Calu3 (cell line): ENCODE data around the gene HBZ. TPM values are rescaled to one million over a fixed set of nuclear protein-coding genes. Genes with fewer than 3 reads are reported as not detected.

Experiments used
- BruUV-seq: library from RNA; stranded (reverse); fragments of 400-500 nt; replicated peaks from 2 replicates; lab custom pipeline; 2021; lab: Mats Ljungman, UMichigan
- CTCF ChIA-PET: fragments of 300-600 bp; sonication (Branson Sonifier 250); formaldehyde crosslinking; loops from one replicate; lab custom pipeline; 2022; ENCODE audit warnings: antibody characterized with exemption; lab: Charles Lee
- DNase-seq: peaks from one replicate; pipeline ENCODE4 v3.0.0; 2022
- H3K27ac Mint-ChIP-seq: one replicate; pipeline ENCODE4 v1.8.0; 2022; ENCODE audit warnings: mixed read lengths; ENCODE audit not compliant: unreplicated experiment
- H3K27me3 Mint-ChIP-seq: one replicate; pipeline ENCODE4 v1.8.0; 2022; ENCODE audit warnings: mixed read lengths; ENCODE audit not compliant: unreplicated experiment
- H3K36me3 Mint-ChIP-seq: one replicate; pipeline ENCODE4 v1.8.0; 2022; ENCODE audit warnings: mild to moderate bottlenecking, moderate library complexity, mixed read lengths; ENCODE audit not compliant: insufficient read depth, unreplicated experiment
- H3K4me1 Mint-ChIP-seq: one replicate; pipeline ENCODE4 v1.8.0; 2022; ENCODE audit warnings: mild to moderate bottlenecking, low read depth, mixed read lengths; ENCODE audit not compliant: unreplicated experiment
- H3K4me3 Mint-ChIP-seq: one replicate; pipeline ENCODE4 v1.8.0; 2022; ENCODE audit warnings: mild to moderate bottlenecking, low read depth, moderate library complexity, mixed read lengths; ENCODE audit not compliant: unreplicated experiment
- H3K9me3 Mint-ChIP-seq: one replicate; pipeline ENCODE4 v1.8.0; 2022; ENCODE audit warnings: low read depth, mixed read lengths; ENCODE audit not compliant: unreplicated experiment
- intact Hi-C: fragments of 100-400 bp; cut with micrococcal nuclease; formaldehyde crosslinking; loops from one replicate; pipeline ENCODE4 v1.10.0; 2022; ENCODE audit not compliant: unreplicated experiment
- total RNA-seq: library from RNA; stranded (reverse); gene quantifications from 2 replicates; pipeline ENCODE4 v1.2.3, GENCODE V29; 2022
- TF ChIP-seq, protein P1 (sequence below): fragments of 200-600 bp; IDR thresholded peaks from one replicate; pipeline ENCODE4 v1.8.0; 2022; ENCODE audit warnings: antibody characterized with exemption; ENCODE audit not compliant: unreplicated experiment

The HBZ gene
- total RNA-seq, 1 experiment from 2014 or later, result not detected

DNA sequence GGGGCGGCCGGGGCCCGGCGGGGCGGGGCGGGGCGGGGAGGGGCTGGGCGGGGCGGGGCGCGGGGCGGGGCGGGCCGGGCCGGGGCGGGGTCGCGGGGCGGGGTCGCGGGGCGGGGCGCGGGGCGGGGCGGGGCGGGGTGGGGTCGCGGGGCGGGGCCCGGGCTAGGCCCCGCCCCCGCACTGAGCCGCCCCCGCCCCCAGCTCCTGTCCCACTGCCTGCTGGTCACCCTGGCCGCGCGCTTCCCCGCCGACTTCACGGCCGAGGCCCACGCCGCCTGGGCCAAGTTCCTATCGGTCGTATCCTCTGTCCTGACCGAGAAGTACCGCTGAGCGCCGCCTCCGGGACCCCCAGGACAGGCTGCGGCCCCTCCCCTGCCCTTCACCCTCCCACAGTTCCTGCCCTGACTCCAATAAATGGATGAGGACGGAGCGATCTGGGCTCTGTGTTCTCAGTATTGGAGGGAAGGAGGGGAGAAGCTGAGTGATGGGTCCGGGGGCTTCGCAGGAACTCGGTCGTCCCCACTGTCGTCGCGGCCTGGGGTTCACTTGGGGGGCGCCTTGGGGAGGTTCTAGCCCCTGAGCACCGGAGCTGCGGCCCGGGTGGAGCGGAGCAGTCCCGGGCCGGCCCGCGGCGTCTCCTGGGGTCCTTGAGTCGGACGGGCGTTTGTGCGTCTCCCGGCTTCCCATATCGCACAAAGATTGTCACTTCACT lies 12.5 kb downstream of the HBZ start:
- Mint-ChIP-seq H3K9me3 (no peaks in the 10 kb centered on the region), H3K27ac (no peak overlapping the region), H3K4me1 (peaks cover 13% of the 10 kb centered on the region), H3K4me3 (no peak overlapping the region), H3K36me3 (peaks cover 11% of the 10 kb centered on the region), H3K27me3 (peaks cover 70% of the 10 kb centered on the region)
- TF ChIP-seq, protein P1, sequence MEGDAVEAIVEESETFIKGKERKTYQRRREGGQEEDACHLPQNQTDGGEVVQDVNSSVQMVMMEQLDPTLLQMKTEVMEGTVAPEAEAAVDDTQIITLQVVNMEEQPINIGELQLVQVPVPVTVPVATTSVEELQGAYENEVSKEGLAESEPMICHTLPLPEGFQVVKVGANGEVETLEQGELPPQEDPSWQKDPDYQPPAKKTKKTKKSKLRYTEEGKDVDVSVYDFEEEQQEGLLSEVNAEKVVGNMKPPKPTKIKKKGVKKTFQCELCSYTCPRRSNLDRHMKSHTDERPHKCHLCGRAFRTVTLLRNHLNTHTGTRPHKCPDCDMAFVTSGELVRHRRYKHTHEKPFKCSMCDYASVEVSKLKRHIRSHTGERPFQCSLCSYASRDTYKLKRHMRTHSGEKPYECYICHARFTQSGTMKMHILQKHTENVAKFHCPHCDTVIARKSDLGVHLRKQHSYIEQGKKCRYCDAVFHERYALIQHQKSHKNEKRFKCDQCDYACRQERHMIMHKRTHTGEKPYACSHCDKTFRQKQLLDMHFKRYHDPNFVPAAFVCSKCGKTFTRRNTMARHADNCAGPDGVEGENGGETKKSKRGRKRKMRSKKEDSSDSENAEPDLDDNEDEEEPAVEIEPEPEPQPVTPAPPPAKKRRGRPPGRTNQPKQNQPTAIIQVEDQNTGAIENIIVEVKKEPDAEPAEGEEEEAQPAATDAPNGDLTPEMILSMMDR, result no peak
- no peak for DNase-seq
- CTCF ChIA-PET, result no interaction called here
- no TSS peak for BruUV-seq
- intact Hi-C loops, result no loop called here

DNA sequence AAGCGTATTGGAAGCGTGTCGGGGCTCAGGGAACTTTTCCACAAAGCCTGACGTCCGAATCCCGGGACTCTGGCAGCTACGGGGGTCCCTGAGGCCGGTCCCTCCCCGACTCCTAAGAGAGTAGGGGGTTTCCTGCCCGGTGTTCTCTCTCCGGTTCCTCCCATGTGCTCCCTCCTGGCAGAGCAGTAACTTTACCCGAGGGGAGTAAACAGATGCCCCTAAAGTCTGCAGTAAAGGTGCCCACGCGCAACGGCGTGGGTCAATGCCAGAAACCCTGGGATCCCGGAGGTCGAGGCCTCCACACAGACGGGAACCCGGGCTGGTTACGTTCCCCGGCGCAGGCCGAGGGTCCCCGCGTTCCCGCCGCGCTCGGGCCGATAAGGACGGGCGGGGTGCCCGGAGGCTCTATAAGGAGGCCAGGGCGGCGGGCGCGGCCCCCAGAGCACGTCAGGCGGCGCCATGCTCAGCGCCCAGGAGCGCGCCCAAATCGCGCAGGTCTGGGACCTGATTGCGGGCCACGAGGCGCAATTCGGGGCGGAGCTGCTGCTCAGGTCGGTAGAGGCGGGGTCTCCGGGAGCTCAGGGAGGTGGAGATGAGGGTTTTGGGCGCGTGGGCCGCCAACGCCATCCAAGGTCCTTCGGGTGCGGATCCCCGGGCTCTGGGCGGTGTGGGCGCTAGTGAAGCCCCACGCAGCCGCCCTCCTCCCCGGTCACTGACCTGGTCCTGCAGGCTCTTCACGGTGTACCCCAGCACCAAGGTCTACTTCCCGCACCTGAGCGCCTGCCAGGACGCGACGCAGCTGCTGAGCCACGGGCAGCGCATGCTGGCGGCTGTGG lies 13.3 kb downstream of the HBZ start, which contains the start of gene HBM:
Gene HBM (plus strand): TSS at position 440 of the 836 bp plus-strand sequence. CDS start 20 bp downstream, at position 460.
- H3K9me3 Mint-ChIP-seq, result no peaks in the 10 kb centered on the region
- peaks cover 20% of the 10 kb centered on the region for H3K4me1 Mint-ChIP-seq
- TF ChIP-seq, protein P1, result no peak
- no peak for DNase-seq
- no TSS peak for BruUV-seq
- H3K27ac Mint-ChIP-seq, result no peak within 1 kb of the TSS
- no peak within 1 kb of the TSS for H3K4me3 Mint-ChIP-seq
- H3K36me3 Mint-ChIP-seq, result peaks cover 11% of the 10 kb centered on the region
- CTCF ChIA-PET, result no interaction called here
- H3K27me3 Mint-ChIP-seq, result peaks cover 73% of the 10 kb centered on the region
- intact Hi-C loops, result no loop called here

DNA sequence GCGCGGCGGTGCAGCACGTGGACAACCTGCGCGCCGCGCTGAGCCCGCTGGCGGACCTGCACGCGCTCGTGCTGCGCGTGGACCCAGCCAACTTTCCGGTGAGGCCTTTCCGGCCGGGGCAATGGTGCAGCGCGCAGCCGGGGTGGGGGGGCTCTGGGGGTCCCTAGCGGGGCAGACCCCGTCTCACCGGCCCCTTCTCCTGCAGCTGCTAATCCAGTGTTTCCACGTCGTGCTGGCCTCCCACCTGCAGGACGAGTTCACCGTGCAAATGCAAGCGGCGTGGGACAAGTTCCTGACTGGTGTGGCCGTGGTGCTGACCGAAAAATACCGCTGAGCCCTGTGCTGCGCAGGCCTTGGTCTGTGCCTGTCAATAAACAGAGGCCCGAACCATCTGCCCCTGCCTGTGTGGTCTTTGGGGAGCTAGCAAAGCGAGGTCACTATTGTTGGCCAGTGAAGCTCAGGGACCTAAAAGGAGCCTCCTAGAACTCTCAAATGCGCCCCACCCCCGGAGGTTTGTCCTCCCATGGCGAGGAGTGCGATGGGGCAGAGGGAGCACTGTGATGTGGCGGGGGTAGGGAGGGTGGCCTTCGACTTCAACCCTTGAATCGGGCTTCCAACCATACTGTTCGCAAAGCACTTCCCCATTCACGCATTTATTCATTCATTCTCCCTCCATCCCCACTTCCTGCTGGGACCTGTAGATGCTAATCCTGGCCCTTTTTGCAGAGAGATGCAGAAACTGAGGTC lies 14.1 kb downstream of the HBZ start:
- no TSS peak for BruUV-seq
- peaks cover 20% of the 10 kb centered on the region for H3K4me1 Mint-ChIP-seq
- TF ChIP-seq, protein P1, result no peak
- no peak for DNase-seq
- CTCF ChIA-PET, result no interaction called here
- intact Hi-C loops, result no loop called here
- H3K4me3 Mint-ChIP-seq, result no peak overlapping the region
- no peak overlapping the region for H3K27ac Mint-ChIP-seq
- H3K27me3 Mint-ChIP-seq, result peaks cover 73% of the 10 kb centered on the region
- H3K9me3 Mint-ChIP-seq, result no peaks in the 10 kb centered on the region
- peaks cover 11% of the 10 kb centered on the region for H3K36me3 Mint-ChIP-seq

DNA sequence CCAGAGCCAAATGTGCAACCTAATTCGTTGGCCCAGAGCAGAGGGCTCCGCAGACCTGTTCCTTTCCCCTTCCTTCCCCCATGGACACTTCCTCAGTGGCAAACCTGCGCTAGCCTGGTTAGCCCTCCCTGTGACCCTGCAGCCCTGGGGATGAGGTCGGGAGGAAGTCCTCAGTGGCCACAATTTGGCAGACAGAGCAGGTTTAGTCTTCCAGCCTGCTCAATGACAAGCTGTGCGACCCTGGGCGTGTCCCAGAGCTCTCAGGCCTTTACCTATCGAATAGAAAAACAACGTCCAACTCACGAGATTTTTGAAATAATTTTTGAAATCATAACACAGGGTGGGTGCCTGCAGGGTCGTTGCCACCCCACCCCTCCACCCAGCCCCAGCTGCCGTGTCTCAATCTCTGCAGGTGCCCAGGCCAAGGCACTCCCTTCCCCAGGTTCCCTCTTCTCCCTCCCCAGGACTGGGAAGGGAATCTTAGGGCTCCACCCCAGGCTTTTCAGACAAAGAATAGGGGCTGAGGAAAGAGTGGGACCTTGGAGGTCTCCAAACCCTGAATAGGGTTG lies 14.8 kb downstream of the HBZ start:
- CTCF ChIA-PET, result no interaction called here
- no peak overlapping the region for H3K4me3 Mint-ChIP-seq

More for the DNA sequence above, 14.8 kb downstream of the HBZ start:
- intact Hi-C loops, result no loop called here
- peaks cover 20% of the 10 kb centered on the region for H3K4me1 Mint-ChIP-seq
- H3K27ac Mint-ChIP-seq, result no peak overlapping the region
- BruUV-seq, result no TSS peak
- TF ChIP-seq, protein P1, result no peak
- no peak for DNase-seq
- no peaks in the 10 kb centered on the region for H3K9me3 Mint-ChIP-seq
- peaks cover 73% of the 10 kb centered on the region for H3K27me3 Mint-ChIP-seq
- H3K36me3 Mint-ChIP-seq, result peaks cover 11% of the 10 kb centered on the region
